ENCODE results near the gene VANGL1. TPM values are rescaled to one million over a fixed set of nuclear protein-coding genes. Genes with fewer than 3 reads are reported as not detected.
"Not testable (repeated sequence)": the region's sequence is repeated elsewhere in the genome, so short reads cannot be mapped to it uniquely, and the experiment has no call there.

VANGL1 gene
- total RNA-seq, 4 donors from 2014 or later = 14.3 to 20.4 (median 17.3) TPM

- Histone ChIP-seq H3K36me3 (no peaks in the 10 kb centered on the region), H3K27ac (no peak overlapping the region), H3K4me1 (no peaks in the 10 kb centered on the region), H3K9me3 (peaks cover 0 to 10% (median 0%) of the 10 kb centered on the region in 3 donors), H3K27me3 (no peaks in the 10 kb centered on the region), H3K4me3 (no peak overlapping the region)
- DNase-seq = no peak
- 71 to 89% methylated on average over 4 of the region's 4 CpGs for WGBS, 2 donors
- intact Hi-C loops (cut with DNase I) = no loop called here
- TF ChIP-seq POLR2A (IDR thresholded peaks at IDR 0.05) = no peak
- TF ChIP-seq CTCF (IDR thresholded peaks at IDR 0.05) = no peak
These were observed 9.3 kb upstream of the VANGL1 start for GRCh38 chr1:115632251-115633026.

GRCh38 chr1:115633606-115634005 lies 8.2 kb upstream of the VANGL1 start:
- WGBS, 2 donors = 86 to 93% methylated on average over 1 of the region's 1 CpG
- H3K4me3 ChIP-seq, DNase-seq: not testable (repeated sequence)

GRCh38 chr1:115637247-115637646 lies 4.5 kb upstream of the VANGL1 start:
- H3K4me3 ChIP-seq; H3K4me1 ChIP-seq; H3K27ac ChIP-seq; H3K27me3 ChIP-seq; DNase-seq; intact Hi-C loops (cut with DNase I); H3K36me3 ChIP-seq: not testable (repeated sequence)
- 87 to 90% methylated on average over 1 of the region's 1 CpG for WGBS, 2 donors
- H3K9me3 ChIP-seq = peaks cover 0 to 21% (median 4%) of the 10 kb centered on the region in 3 donors

More at GRCh38 chr1:115633606-115634005, 8.2 kb upstream of the VANGL1 start:
- H3K27ac ChIP-seq; H3K27me3 ChIP-seq; H3K4me1 ChIP-seq; intact Hi-C loops (cut with DNase I); H3K36me3 ChIP-seq: not testable (repeated sequence)
- peaks cover 0 to 11% (median 2%) of the 10 kb centered on the region in 3 donors for H3K9me3 ChIP-seq

GRCh38 chr1:115640384-115640783 lies 1.4 kb upstream of the VANGL1 start:
- no peak for DNase-seq
- peaks cover 0 to 32% (median 8%) of the 10 kb centered on the region in 3 donors for H3K4me1 ChIP-seq
- H3K27ac ChIP-seq = no peak overlapping the region
- H3K27me3 ChIP-seq = peaks cover 0 to 4% (median 0%) of the 10 kb centered on the region in 4 donors
- intact Hi-C loops (cut with DNase I) = no loop called here
- H3K9me3 ChIP-seq = peaks cover 0 to 21% (median 4%) of the 10 kb centered on the region in 3 donors
- TF ChIP-seq CTCF (IDR thresholded peaks at IDR 0.05) = no peak
- TF ChIP-seq POLR2A (IDR thresholded peaks at IDR 0.05) = no peak
- 86 to 100% methylated on average over 1 of the region's 1 CpG for WGBS, 2 donors
- no peak overlapping the region for H3K4me3 ChIP-seq
- H3K36me3 ChIP-seq = no peaks in the 10 kb centered on the region

GRCh38 chr1:115642168-115643072 lies 650 bp downstream of the VANGL1 start:
- H3K36me3 ChIP-seq = no peaks in the 10 kb centered on the region
- peak overlapping the region; percentile 74 to 94 (median 90) for H3K4me3 ChIP-seq
- TF ChIP-seq POLR2A (IDR thresholded peaks at IDR 0.05) (no peak), CTCF (IDR thresholded peaks at IDR 0.05) (peak in 3 of 6 experiments; percentile 3 to 16 (median 15))
- DNase-seq = no peak
- peaks cover 0 to 48% (median 13%) of the 10 kb centered on the region in 3 donors for H3K4me1 ChIP-seq
- intact Hi-C loops (cut with DNase I) = no loop called here
- peaks cover 0 to 4% (median 0%) of the 10 kb centered on the region in 4 donors for H3K27me3 ChIP-seq
- peaks cover 0 to 11% (median 4%) of the 10 kb centered on the region in 3 donors for H3K9me3 ChIP-seq
- 0 to 1% methylated on average over 14 to 31 of the region's 78 CpGs for WGBS, 2 donors
- H3K27ac ChIP-seq = peak overlapping the region; percentile 85 to 89 (median 86)

Data from esophagus squamous epithelium (tissue), 5 donors.